OCI-LY3 (cell line): Measurements from ENCODE around the gene SIGMAR1.

Experiments used
- H2AFZ ChIP-seq: fragments of 200-600, 300-600 bp; shearing (Covaris generic); 2 replicates; pipeline ENCODE4 v1.6.0; 2014; ENCODE audit warnings: antibody characterized with exemption, low read depth, low read length
- H3K27ac ChIP-seq: fragments of 200-600, 300-600 bp; sonication (generic); 2 replicates; pipeline ENCODE4 v1.5.1; 2014; ENCODE audit warnings: mild to moderate bottlenecking, low read length, moderate library complexity, mixed read lengths
- H3K27me3 ChIP-seq: fragments of 200-600, 300-600 bp; sonication (generic); 2 replicates; pipeline ENCODE4 v1.6.1; 2014; ENCODE audit warnings: low read depth, low read length, mixed read lengths
- H3K36me3 ChIP-seq: fragments of 200-600, 300-600 bp; sonication (generic); replicated peaks from 2 replicates; pipeline ENCODE3; 2014; ENCODE audit warnings: low read depth, low read length, mixed read lengths
- H3K4me1 ChIP-seq: fragments of 300-600, 200-600 bp; sonication (generic); 2 replicates; pipeline ENCODE4 v1.6.1; 2014; ENCODE audit warnings: low read length, mixed read lengths
- H3K4me2 ChIP-seq: fragments of 200-600, 300-600 bp; sonication (generic); 2 replicates; pipeline ENCODE4 v1.6.1; 2014; ENCODE audit warnings: low read length, mixed read lengths
- H3K4me3 ChIP-seq: fragments of 300-600, 200-600 bp; sonication (generic); 2 replicates; pipeline ENCODE4 v1.5.1; 2014; ENCODE audit warnings: antibody characterized with exemption, mild to moderate bottlenecking, low read length, moderate library complexity
- H3K79me2 ChIP-seq: fragments of 300-600, 200-600 bp; shearing (Covaris generic); 2 replicates; pipeline ENCODE4 v1.6.1; 2014; ENCODE audit warnings: mild to moderate bottlenecking, low read length, mixed read lengths
- H3K9ac ChIP-seq: fragments of 300-600, 200-600 bp; shearing (Covaris generic); 2 replicates; pipeline ENCODE4 v1.6.0; 2014; ENCODE audit warnings: mild to moderate bottlenecking, low read length, moderate library complexity
- H3K9me3 ChIP-seq: fragments of 200-600, 300-600 bp; shearing (Covaris generic); 2 replicates; pipeline ENCODE4 v1.6.1; 2014; ENCODE audit warnings: low read length, mixed read lengths; ENCODE audit not compliant: insufficient read depth
- H4K20me1 ChIP-seq: fragments of 200-600, 300-600 bp; sonication (generic); 2 replicates; pipeline ENCODE4 v1.6.1; 2016; ENCODE audit warnings: low read length, mixed read lengths; ENCODE audit not compliant: insufficient read depth
- CTCF ChIP-seq: fragments of 200-600, 300-600 bp; sonication (generic); IDR thresholded peaks from 2 replicates; pipeline ENCODE4 v1.5.1; 2014; ENCODE audit warnings: antibody characterized with exemption, low read length, low read depth
- EZH2phosphoT487 ChIP-seq: fragments of 200-600 bp; shearing (Covaris generic); IDR thresholded peaks from 2 replicates; pipeline ENCODE4 v1.6.1; 2018; ENCODE audit warnings: antibody characterized with exemption, mixed run types, low read depth

The SIGMAR1 gene

GRCh38 chr9:34662526-34663302, 25.1 kb upstream of the SIGMAR1 start, which contains the start of gene CCL27:
CCL27 (minus strand) TSS chr9:34662657; CDS start chr9:34662633, 24 bp downstream.
- no peak within 1 kb of the TSS for H3K4me2 ChIP-seq

GRCh38 chr9:34659592-34660253, 22.1 kb upstream of the SIGMAR1 start:
- Histone ChIP-seq H3K4me1 (peaks cover 24% of the 10 kb centered on the region), H3K36me3 (no peaks in the 10 kb centered on the region), H4K20me1 (no peaks in the 10 kb centered on the region), H3K9ac (no peak overlapping the region), H3K4me3 (no peak overlapping the region), H2AFZ (no peak overlapping the region), H3K27me3 (no peaks in the 10 kb centered on the region), H3K27ac (no peak overlapping the region), H3K9me3 (no peaks in the 10 kb centered on the region), H3K79me2 (no peaks in the 10 kb centered on the region), H3K4me2 (peak overlapping the region; percentile 19)
- TF ChIP-seq EZH2phosphoT487: no peak
- no peak for TF ChIP-seq CTCF

More at GRCh38 chr9:34662526-34663302, 25.1 kb upstream of the SIGMAR1 start, which contains the start of gene CCL27:
- Histone ChIP-seq H3K4me3 (no peak within 1 kb of the TSS), H3K79me2 (no peaks in the 10 kb centered on the region), H3K9ac (no peak within 1 kb of the TSS), H3K9me3 (no peaks in the 10 kb centered on the region), H3K36me3 (no peaks in the 10 kb centered on the region), H4K20me1 (no peaks in the 10 kb centered on the region), H3K27me3 (no peaks in the 10 kb centered on the region), H2AFZ (no peak within 1 kb of the TSS), H3K27ac (no peak within 1 kb of the TSS), H3K4me1 (peaks cover 24% of the 10 kb centered on the region)
- no peak for TF ChIP-seq CTCF
- TF ChIP-seq EZH2phosphoT487: no peak

- Histone ChIP-seq H3K4me3 (no peak overlapping the region), H3K9me3 (no peaks in the 10 kb centered on the region), H3K36me3 (no peaks in the 10 kb centered on the region), H3K79me2 (no peaks in the 10 kb centered on the region), H3K4me1 (peaks cover 19% of the 10 kb centered on the region), H2AFZ (no peak overlapping the region), H4K20me1 (no peaks in the 10 kb centered on the region), H3K27ac (no peak overlapping the region), H3K4me2 (no peak overlapping the region), H3K27me3 (no peaks in the 10 kb centered on the region), H3K9ac (no peak overlapping the region)
- TF ChIP-seq EZH2phosphoT487 (no peak), CTCF (no peak)
Measured at GRCh38 chr9:34658461-34658860, 20.9 kb upstream of the SIGMAR1 start.

GRCh38 chr9:34656992-34657391, 19.4 kb upstream of the SIGMAR1 start:
- Histone ChIP-seq H4K20me1 (no peaks in the 10 kb centered on the region), H3K36me3 (no peaks in the 10 kb centered on the region), H3K27me3 (no peaks in the 10 kb centered on the region), H3K79me2 (no peaks in the 10 kb centered on the region), H3K27ac (no peak overlapping the region), H2AFZ (no peak overlapping the region), H3K9ac (no peak overlapping the region), H3K4me1 (peaks cover 19% of the 10 kb centered on the region), H3K9me3 (no peaks in the 10 kb centered on the region), H3K4me3 (no peak overlapping the region), H3K4me2 (no peak overlapping the region)
- TF ChIP-seq EZH2phosphoT487: no peak
- TF ChIP-seq CTCF: no peak
